H9 (cell line): ENCODE measurements around the gene SERPINA5. TPM values are rescaled to one million over a fixed set of nuclear protein-coding genes. Genes with fewer than 3 reads are reported as not detected.

Experiments
- DNase-seq: peaks from one replicate; pipeline ENCODE4 v3.0.0-alpha.2; 2017
- H2AFZ ChIP-seq: one replicate; pipeline ENCODE4 v1.6.1; 2013; ENCODE audit warnings: mild to moderate bottlenecking, low read length, control low read depth, moderate library complexity
- H2AK5ac ChIP-seq: 2 replicates; pipeline ENCODE4 v1.6.1; 2013; ENCODE audit warnings: low read length, control low read depth, mixed read lengths; ENCODE audit not compliant: insufficient read length
- H2BK120ac ChIP-seq: one replicate; pipeline ENCODE4 v1.6.1; 2013; ENCODE audit warnings: low read depth, mild to moderate bottlenecking, low read length, control low read depth, inconsistent platforms; ENCODE audit not compliant: poor library complexity, severe bottlenecking
- H2BK12ac ChIP-seq: 2 replicates; pipeline ENCODE4 v1.6.1; 2013; ENCODE audit warnings: low read length, control low read depth, mixed read lengths, low read depth; ENCODE audit not compliant: insufficient read length
- H2BK15ac ChIP-seq: 2 replicates; pipeline ENCODE4 v1.6.1; 2013; ENCODE audit warnings: low read depth, low read length, control low read depth
- H2BK20ac ChIP-seq: one replicate; pipeline ENCODE4 v1.6.1; 2013; ENCODE audit warnings: low read depth, mild to moderate bottlenecking, low read length, control low read depth, inconsistent platforms; ENCODE audit not compliant: poor library complexity, severe bottlenecking
- H2BK5ac ChIP-seq: 2 replicates; pipeline ENCODE4 v1.6.1; 2013; ENCODE audit warnings: low read length, control low read depth, mixed read lengths; ENCODE audit not compliant: insufficient read length
- H3K14ac ChIP-seq: 2 replicates; pipeline ENCODE4 v1.6.1; 2013; ENCODE audit warnings: low read length, control low read depth; ENCODE audit not compliant: insufficient read depth
- H3K18ac ChIP-seq: 2 replicates; pipeline ENCODE4 v1.6.1; 2013; ENCODE audit warnings: low read depth, mild to moderate bottlenecking, mixed read lengths, low read length, control low read depth; ENCODE audit not compliant: insufficient read length
- H3K23ac ChIP-seq: 2 replicates; pipeline ENCODE4 v1.6.1; 2013; ENCODE audit warnings: low read length, control low read depth, mixed read lengths, low read depth; ENCODE audit not compliant: insufficient read length
- H3K23me2 ChIP-seq: 2 replicates; pipeline ENCODE4 v1.6.1; 2013; ENCODE audit warnings: low read depth, mild to moderate bottlenecking, mixed read lengths, low read length, control low read depth; ENCODE audit not compliant: insufficient read length, poor library complexity, severe bottlenecking
- H3K27ac ChIP-seq: 2 replicates; pipeline ENCODE4 v1.5.1; 2013; ENCODE audit warnings: low read length, control low read depth, mixed read lengths, low read depth; ENCODE audit not compliant: insufficient read length
- H3K27me3 ChIP-seq: 2 replicates; pipeline ENCODE4 v1.6.1; 2013; ENCODE audit warnings: low read length, control low read depth, inconsistent platforms; ENCODE audit not compliant: insufficient read depth
- H3K4ac ChIP-seq: 2 replicates; pipeline ENCODE4 v1.6.1; 2013; ENCODE audit warnings: low read depth, mild to moderate bottlenecking, control low read depth, inconsistent platforms, low read length, moderate library complexity
- H3K4me1 ChIP-seq: 2 replicates; pipeline ENCODE4 v1.6.1; 2013; ENCODE audit warnings: low read length, control low read depth, inconsistent platforms; ENCODE audit not compliant: insufficient read depth
- H3K4me2 ChIP-seq: 2 replicates; pipeline ENCODE4 v1.6.1; 2013; ENCODE audit warnings: low read length, control low read depth, mixed read lengths; ENCODE audit not compliant: insufficient read length, insufficient read depth
- H3K56ac ChIP-seq: 2 replicates; pipeline ENCODE4 v1.6.1; 2013; ENCODE audit warnings: low read depth, mild to moderate bottlenecking, mixed read lengths, low read length, control low read depth; ENCODE audit not compliant: insufficient read length
- H3K79me1 ChIP-seq: 2 replicates; pipeline ENCODE4 v1.6.1; 2013; ENCODE audit warnings: low read depth, mild to moderate bottlenecking, moderate library complexity, low read length, control low read depth, inconsistent platforms; ENCODE audit not compliant: insufficient read depth, poor library complexity, severe bottlenecking
- H3K79me2 ChIP-seq: 2 replicates; pipeline ENCODE4 v1.6.1; 2013; ENCODE audit warnings: low read length, control low read depth, inconsistent platforms; ENCODE audit not compliant: insufficient read depth
- H3K9ac ChIP-seq: 2 replicates; pipeline ENCODE4 v1.6.1; 2013; ENCODE audit warnings: low read length, control low read depth, mixed read lengths; ENCODE audit not compliant: insufficient read length; ENCODE audit errors: extremely low read depth
- H3K9me3 ChIP-seq: one replicate; pipeline ENCODE4 v1.6.1; 2013; ENCODE audit warnings: low read depth, low read length, inconsistent platforms; ENCODE audit not compliant: control insufficient read depth
- H3T11ph ChIP-seq: one replicate; pipeline ENCODE4 v1.6.1; 2013; ENCODE audit warnings: mild to moderate bottlenecking, low read length, control low read depth, inconsistent platforms
- H4K20me1 ChIP-seq: one replicate; pipeline ENCODE4 v1.6.1; 2013; ENCODE audit not compliant: control insufficient read depth, insufficient read length, insufficient read depth
- H4K5ac ChIP-seq: 2 replicates; pipeline ENCODE4 v1.6.1; 2013; ENCODE audit warnings: low read depth, mild to moderate bottlenecking, mixed read lengths, low read length, control low read depth; ENCODE audit not compliant: insufficient read length
- H4K8ac ChIP-seq: replicated peaks from 2 replicates; pipeline ENCODE4 v1.6.1; 2013; ENCODE audit warnings: low read length, control low read depth, mixed read lengths, low read depth; ENCODE audit not compliant: insufficient read length
- H4K91ac ChIP-seq: 2 replicates; pipeline ENCODE4 v1.6.1; 2013; ENCODE audit warnings: low read depth, mild to moderate bottlenecking, moderate library complexity, mixed read lengths, low read length, control low read depth; ENCODE audit not compliant: insufficient read length
- H3K27ac Mint-ChIP-seq, 3 experiments: 2 replicates in 2 of 3; 3 replicates in 1 of 3; pipeline ENCODE4 v1.8.0; 2020 to 2021; ENCODE audit warnings: mixed read lengths in 3 of 3, mild to moderate bottlenecking in 1 of 3, moderate library complexity in 1 of 3
- H3K27me3 Mint-ChIP-seq: 2 replicates; pipeline ENCODE4 v1.8.0; 2021; ENCODE audit warnings: low read depth, mild to moderate bottlenecking, moderate library complexity, mixed read lengths
- H3K36me3 Mint-ChIP-seq, 3 experiments: 2 replicates in 2 of 3; 3 replicates in 1 of 3; pipeline ENCODE4 v1.8.0; 2020 to 2021; ENCODE audit warnings: low read depth in 3 of 3, mixed read lengths in 3 of 3; ENCODE audit not compliant: insufficient read depth in 1 of 3
- H3K4me1 Mint-ChIP-seq, 2 experiments: 2 replicates each; pipeline ENCODE4 v1.8.0; 2020; ENCODE audit warnings: mixed read lengths in 2 of 2
- H3K4me3 Mint-ChIP-seq, 2 experiments: 2 replicates in 1 of 2; 3 replicates in 1 of 2; pipeline ENCODE4 v1.8.0; 2020 to 2021; ENCODE audit warnings: mild to moderate bottlenecking in 2 of 2, mixed read lengths in 2 of 2, moderate library complexity in 1 of 2
- H3K9me3 Mint-ChIP-seq, 2 experiments: 2 replicates in 1 of 2; 3 replicates in 1 of 2; pipeline ENCODE4 v1.8.0; 2020; ENCODE audit warnings: mild to moderate bottlenecking in 2 of 2, mixed read lengths in 2 of 2, moderate library complexity in 1 of 2
- CTCF ChIP-seq: fragments of 200-600 bp; sonication (generic); conservative IDR thresholded peaks from 3 replicates; pipeline ENCODE4 v1.8.0; 2021; ENCODE audit warnings: antibody characterized with exemption, mild to moderate bottlenecking
- WGBS: extraction: QIAGEN DNeasy Blood & Tissue Kit; methylation state at CpG from one replicate; pipeline ENCODE4 v1.1.7; 2013; ENCODE audit warnings: missing lambda C conversion rate, low lambda C conversion rate, mixed read lengths; ENCODE audit not compliant: insufficient read length; ENCODE audit errors: extremely low coverage; 5-methylcytosine and 5-hydroxymethylcytosine counted together
- total RNA-seq: library from RNA; stranded (reverse); gene quantifications from 2 replicates; pipeline ENCODE4 v1.2.1, GENCODE V29; 2021

The SERPINA5 gene
- total RNA-seq, 1 experiment from 2014 or later: 1.1 TPM

- Mint-ChIP-seq H3K4me3 (no peak overlapping the region), H3K4me1 (peaks cover 3 to 6% of the 10 kb centered on the region in 2 experiments; a peak in 3 of 4 replicates), H3K9me3 (peaks cover 8% of the 10 kb centered on the region in 2 experiments; a peak in 4 of 5 replicates), H3K27ac (no peak overlapping the region), H3K36me3 (peaks cover 0 to 5% (median 5%) of the 10 kb centered on the region in 3 experiments; a peak in 3 of 7 replicates), H3K27me3 (peaks cover 8% of the 10 kb centered on the region)
- Histone ChIP-seq H3K23me2 (no peaks in the 10 kb centered on the region), H2BK120ac (no peak overlapping the region), H2BK5ac (no peak overlapping the region), H3T11ph (no peak overlapping the region), H3K27ac (no peak overlapping the region), H3K4me2 (no peak overlapping the region), H3K14ac (no peak overlapping the region), H3K18ac (no peak overlapping the region), H3K23ac (no peak overlapping the region), H2BK12ac (no peak overlapping the region), H4K91ac (no peak overlapping the region), H3K79me1 (no peaks in the 10 kb centered on the region), H2AK5ac (no peak overlapping the region), H4K8ac (no peak overlapping the region), H3K4ac (no peak overlapping the region), H3K27me3 (no peaks in the 10 kb centered on the region), H3K9me3 (no peaks in the 10 kb centered on the region), H3K4me1 (no peaks in the 10 kb centered on the region), H3K79me2 (no peaks in the 10 kb centered on the region), H4K20me1 (no peaks in the 10 kb centered on the region), H2BK15ac (no peak overlapping the region), H3K56ac (no peak overlapping the region), H4K5ac (no peak overlapping the region), H3K9ac (no peak overlapping the region), H2BK20ac (no peak overlapping the region), H2AFZ (no peak overlapping the region)
- no peak for TF ChIP-seq CTCF
- WGBS: no CpG with 5 or more reads among the region's 3 CpGs
- DNase-seq: no peak
These were observed 12.1 kb downstream of the SERPINA5 start for GRCh38 chr14:94593376-94593748.
